HG03457 (cell line): ENCODE measurements around the gene PXYLP1.
"Not testable (repeated sequence)": the region's sequence is repeated elsewhere in the genome, so short reads cannot be mapped to it uniquely, and the experiment has no call there.

ENCODE experiments used
- ATAC-seq: cut with Tn5 transposase; IDR thresholded peaks from one replicate; pipeline ENCODE4 v1.9.1; 2021; ENCODE audit warnings: moderate number of reproducible peaks; ENCODE audit not compliant: unreplicated experiment

The PXYLP1 gene, protein sequence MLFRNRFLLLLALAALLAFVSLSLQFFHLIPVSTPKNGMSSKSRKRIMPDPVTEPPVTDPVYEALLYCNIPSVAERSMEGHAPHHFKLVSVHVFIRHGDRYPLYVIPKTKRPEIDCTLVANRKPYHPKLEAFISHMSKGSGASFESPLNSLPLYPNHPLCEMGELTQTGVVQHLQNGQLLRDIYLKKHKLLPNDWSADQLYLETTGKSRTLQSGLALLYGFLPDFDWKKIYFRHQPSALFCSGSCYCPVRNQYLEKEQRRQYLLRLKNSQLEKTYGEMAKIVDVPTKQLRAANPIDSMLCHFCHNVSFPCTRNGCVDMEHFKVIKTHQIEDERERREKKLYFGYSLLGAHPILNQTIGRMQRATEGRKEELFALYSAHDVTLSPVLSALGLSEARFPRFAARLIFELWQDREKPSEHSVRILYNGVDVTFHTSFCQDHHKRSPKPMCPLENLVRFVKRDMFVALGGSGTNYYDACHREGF

DNA sequence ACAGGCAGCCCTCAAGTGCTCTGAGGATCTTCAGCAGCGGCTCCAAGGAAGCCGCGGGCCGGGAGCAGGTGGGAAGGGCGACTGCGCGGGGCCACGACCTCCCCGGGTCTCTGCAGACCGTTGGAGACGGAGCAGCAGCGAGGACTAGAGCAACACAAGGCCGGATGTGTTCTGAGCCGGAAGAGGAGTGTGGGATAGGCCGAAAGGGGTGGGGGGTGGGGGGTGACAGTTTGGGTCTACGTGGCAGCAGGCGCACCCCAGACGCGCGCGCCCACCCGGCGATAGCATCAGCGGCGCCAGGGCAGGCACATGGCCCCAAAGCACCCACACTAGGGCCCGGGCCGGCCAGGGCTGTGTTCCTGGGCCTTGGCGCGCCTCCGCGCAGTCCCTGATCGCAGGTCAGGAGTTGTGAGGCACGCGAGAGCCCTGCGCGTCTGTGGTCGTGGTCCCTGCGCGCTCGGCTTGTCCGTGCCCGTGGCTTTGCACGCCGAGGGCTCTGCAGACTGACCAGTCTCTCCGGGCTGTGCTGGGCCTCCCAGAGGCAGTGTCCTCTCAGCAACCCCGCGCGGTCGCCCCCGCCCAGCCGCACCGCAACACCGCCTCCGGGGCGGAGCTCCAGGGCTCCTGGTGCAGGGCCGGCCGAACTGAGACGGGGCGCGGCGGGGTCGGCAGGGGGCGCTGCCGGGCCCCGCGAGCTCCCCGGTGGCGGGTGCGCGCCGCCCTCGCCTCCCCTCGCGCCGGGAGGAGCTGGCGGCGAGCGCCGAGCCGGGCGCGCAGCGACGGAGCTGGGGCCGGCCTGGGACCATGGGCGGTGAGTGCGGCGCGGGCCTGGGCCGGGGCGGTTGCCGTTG is at the start of gene PXYLP1:
PXYLP1 (plus strand) TSS at position 725 of the 851 bp plus-strand sequence. CDS start 28,351 bp downstream, outside the sequence.
- peak; percentile 91 for ATAC-seq

DNA sequence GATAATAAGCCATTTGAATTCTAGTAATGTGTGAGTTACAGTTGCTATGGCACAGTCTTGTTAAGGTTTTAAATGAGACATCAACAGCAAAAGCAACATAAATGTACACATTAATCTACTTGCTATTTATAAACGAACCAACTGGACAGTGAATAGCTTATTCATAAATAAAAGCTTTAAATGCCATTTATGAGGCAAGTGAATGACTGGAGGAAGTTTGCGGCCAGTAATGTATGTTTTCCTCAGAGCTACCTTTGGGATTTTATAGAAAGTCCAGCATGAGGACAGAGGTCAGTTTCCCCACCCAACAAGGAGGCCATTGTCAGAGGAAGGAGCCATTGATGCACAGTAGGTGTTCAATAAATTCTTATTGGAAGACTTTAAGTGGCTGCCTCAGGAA is 48.0 kb upstream of the PXYLP1 start:
- ATAC-seq = no peak

DNA sequence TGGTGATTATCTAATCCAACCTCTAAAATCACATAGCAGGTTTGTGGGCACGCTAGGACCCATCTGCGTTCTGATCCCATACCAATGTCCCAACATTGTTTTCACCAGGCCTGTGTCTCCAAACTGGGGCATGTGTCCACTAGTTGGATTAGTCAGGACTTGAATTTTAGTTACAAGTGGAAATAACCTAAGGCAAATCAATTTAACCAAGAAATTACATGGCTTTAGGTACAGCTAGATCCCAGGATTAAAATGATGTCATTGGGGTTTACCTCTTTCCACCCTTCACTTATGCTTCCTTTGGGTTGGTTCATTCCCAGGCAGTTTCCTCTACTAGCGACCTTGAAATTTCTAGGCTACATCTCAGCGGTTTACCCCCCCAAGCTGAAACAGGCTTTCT is 47.2 kb upstream of the PXYLP1 start:
- ATAC-seq = no peak

DNA sequence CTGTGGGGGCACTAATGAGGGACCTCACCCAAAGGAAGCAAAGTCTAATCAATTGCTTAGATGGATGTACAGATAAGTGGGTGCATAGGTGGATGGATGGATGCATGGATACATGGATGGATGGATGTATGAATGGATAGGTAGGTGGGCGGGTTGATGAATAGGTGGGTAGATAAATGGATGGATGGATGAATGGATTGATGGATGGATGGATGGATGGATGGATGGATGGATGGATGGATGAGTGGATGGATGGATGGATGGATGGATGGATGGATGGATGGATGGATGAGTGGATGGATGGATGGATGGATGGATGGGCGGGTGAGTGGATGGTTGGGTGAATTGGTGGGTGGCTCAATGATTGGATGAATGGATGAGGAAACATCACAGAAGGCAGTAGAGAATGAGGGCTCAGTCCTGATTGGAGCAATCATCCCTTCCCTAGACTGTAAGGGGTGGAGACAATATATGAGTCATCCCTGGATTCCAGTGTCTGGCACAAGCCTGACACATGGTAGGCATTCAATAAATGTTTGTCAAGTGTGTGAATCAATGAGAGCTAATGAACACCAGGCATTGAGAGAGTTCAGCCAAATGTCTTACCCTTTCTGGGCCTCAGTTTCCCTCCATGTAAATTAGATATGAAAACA is 40.4 kb upstream of the PXYLP1 start:
- ATAC-seq = no peak

DNA sequence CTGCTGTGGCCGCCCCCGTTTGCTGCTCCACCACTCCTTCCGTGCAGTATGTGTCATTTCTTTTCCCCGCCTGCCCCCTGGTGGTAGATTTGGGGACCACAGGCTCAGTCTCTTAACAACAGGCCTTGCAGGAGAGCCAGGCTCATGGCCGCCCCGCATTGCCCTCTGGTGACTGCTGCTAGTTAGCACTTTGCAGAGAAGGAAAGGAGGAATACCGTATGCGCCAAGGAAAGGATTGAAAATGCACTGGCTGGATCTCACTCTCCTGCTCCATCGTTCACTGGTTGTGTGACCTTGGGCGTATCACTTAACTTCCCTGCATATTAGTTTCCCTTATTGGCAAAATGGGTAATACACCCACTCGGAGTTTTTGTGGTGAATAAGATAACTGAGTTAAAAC is 39.3 kb upstream of the PXYLP1 start:
- peak; percentile 97 for ATAC-seq

DNA sequence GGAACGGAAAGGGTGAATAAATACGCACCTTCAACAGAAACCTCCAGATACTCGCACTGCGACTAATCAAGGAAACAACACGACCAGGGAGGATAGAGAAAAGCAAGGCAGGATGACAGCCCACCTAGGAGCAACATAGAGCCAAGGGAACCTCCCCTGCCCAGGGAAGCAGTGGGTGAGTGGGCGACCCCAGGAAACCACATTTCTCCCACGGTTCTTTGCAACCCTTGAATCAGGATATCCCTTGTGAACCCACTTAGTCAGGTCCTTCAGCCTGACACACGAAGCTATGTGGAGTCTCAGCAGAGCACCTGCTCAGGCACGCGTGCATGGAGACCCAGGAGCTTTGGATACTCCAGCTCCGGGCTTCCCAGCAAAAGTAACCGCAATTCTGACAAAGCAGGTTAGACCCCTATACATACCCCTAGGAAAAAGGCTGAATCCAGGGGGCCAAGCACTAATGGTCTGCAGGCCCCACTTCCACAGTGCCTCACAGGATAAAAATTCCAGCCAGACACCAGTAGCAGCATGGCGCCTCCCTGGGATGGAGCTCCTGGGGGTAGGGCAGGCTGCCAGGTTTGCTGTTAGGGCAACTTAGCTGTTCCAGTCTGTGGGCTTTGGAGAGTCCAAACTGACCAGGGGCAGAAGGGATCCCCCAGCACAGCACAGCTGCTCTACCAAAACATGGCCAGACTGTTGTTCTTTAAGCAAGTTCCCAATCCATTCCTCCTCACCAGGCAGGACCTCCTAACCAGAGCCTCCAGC is 38.4 kb upstream of the PXYLP1 start:
- no peak for ATAC-seq

DNA sequence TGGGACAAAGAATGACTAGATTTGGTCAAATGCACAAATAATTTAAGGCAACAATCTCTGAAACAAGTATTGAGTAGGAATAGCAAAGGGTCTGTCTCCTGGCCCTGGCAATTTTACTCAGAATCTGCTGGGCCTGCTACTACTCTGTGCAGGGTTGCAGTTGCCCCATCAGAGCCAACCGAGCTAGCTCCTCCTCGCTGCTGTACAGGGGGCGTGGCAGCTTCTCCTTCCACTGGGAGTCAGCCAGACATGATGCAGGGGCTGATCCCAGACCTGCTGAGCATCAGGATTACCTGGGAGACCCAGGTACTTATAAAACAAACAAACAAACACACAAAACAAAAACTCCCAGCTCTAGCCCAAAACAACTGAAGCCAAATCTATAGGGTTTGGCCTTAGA is 30.5 kb upstream of the PXYLP1 start:
- ATAC-seq = no peak

DNA sequence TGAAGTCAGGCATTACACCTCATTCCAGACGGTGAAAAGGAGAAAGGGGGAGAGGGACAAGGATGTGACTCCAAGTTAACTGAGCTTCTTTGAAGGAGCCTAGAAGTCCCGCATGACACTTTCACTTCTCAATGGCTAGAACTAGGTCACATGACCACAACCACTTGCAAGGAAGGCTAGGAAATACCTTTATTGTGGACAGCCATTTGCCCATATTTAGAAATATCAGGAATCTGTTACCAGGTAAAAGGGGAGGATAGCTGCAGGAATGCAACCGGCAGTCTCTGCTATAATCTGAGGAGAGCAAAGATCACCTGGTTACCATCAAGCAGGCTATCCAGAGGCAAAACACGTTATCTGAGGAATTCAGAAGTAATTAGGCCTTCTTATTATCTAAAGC is 28.9 kb upstream of the PXYLP1 start:
- no peak for ATAC-seq

DNA sequence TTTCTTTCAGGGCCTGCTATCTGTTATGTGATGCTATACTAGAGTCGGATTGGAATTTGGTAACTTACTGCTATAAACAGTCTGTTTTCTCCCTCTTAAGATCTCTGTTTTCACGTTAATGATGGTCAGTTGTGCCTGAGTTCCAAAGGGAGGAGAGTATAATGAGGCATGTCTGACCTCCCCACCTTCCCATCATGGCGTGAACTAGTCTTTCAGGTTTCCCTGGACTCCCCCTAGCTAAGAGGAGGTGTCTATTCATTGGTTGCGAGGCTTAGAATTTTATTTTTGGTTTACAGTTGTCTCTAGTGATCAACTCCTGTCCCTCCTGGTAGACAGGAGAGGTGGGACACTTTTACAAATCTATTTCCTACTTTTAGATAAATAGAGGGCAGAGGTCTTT is 27.8 kb upstream of the PXYLP1 start:
- ATAC-seq = no peak

DNA sequence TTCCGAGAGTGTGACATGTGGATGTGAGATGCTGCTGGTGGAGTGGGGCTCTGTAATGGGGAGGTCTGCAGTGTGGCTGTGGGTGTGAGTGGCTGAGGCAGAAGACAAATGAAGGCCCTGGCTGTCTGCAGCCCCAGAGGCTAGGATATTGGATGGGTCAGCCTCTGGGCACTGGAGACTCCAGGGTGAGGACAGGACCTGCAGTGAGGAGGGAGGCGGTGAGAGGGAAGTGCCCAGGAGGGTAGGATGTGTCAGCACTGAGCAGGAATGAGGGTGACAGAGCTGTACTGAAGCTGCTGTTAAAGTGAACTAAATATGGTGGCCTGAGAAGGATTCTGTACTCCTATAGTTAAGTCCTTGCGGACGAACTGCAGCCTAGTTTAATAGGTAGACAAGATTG is 27.3 kb upstream of the PXYLP1 start:
- no peak for ATAC-seq

DNA sequence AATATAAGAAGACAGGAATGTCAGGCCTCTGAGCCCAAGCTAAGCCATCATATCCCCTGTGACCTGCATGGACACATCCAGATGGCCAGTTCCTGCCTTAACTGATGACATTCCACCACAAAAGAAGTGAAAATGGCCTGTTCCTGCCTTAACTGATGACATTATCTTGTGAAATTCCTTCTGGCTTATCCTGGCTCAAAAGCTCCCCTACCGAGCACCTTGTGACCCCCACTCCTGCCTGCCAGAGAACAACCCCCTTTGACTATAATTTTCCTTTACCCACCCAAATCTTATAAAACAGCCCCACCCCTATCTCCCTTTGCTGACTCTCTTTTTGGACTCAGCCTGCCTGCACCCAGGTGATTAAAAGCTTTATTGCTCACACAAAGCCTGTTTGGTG is 20.3 kb upstream of the PXYLP1 start:
- not testable (repeated sequence) for ATAC-seq

DNA sequence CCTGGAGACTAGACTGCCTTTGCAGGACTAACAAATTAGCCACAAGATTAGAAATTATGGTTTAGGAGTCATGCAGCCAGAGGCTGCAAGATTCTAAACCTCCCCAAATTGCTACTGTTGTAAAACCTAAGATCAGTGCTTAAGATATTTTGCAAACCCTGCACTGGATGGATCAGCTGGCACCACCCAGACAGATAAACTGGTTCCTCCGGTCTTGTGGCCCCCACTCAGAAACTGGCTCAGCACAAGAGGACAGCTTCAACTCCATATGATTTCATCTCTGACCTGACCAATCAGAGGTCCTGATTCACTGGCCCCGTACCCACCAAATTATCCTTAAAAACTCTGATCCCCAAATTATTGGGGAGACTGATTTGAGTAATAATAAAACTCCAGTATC is 19.5 kb upstream of the PXYLP1 start:
- ATAC-seq = no peak

DNA sequence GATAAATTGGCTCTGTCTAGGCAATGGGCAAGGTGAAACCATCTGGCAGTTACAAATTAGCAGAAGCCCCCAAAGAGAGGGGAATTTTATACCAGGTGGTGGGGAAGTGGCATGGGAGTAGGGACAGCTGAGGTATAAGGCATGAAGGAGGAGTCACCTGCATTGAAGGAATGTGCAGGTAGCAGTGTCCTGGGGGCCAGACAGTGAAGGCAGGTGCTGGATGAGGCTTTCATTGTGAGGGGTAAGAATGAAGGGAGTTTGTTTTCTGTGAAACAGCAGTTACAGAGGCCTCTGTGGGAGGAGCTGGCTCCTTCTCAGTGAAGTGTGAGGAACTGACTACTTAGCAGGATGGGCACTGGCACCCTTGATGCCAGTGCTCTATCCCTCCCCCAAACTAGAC is 19.1 kb upstream of the PXYLP1 start:
- ATAC-seq = no peak

DNA sequence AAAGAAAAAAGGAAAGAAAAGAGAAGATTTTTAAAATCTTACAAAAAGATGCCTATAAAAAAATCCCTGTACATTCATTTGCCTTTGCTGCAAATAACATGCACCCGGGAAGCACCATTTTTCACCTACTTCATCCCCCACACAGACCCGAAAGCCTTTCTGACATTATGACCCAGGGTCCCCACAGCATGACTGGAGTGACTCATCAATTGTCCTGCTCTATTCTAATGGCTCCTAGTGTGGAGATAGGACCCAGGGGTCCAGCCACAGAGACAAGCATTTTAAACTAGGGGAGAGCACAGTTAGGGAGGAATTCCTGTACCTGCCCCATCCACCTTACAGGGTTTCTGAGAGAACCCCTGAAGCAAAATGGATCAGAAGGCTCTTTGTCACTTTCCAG is 14.7 kb upstream of the PXYLP1 start:
- ATAC-seq = no peak

DNA sequence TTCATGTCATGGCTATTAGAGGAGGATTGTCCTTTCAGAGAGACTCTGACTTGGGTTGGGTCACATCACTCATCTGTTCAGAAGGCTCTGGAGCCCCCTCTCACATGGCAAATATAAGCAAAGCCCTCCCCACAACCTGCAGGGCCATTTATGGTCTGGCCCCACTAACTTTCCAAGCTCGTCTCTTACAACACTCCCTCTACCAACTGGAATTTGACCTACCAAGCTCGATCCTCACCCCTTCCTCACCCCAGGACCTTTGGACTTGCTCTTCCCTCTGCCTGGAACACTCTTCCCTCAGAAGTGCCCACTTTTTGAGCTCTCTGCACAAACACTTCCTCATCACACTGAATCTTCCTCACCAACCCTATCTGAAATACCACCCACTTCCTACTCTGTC is 14.2 kb upstream of the PXYLP1 start:
- no peak for ATAC-seq

DNA sequence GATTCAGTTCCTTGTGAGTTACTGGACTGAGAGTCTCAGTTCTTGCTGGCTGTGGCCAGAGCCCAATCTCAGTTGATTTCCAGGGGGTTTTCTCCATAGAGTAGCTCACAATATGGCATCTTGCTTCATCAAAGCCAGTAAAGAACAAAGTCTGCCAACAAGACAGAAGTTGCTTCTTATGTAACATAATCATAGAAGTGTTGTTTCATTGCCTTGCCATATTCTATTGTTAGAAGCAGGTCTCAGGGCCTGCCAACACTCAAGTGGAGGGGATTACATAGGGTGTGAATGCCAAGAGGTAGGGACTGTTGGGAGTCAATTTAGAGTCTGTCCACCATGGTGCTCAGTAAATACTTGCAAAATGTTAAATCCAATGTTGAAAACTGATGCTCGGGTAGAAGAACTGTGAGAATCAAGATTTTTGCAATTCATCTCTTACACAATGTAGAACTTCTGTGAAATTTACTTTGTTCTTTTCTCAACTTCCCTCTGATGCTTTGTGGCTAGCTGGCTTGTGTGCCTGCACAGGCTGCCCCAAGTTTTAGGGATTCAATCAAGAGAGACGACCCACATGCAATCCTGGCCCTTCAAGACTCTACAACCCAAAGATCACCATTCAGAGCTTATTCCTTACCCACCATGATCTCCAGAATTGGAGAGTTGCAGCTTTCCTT is 13.3 kb upstream of the PXYLP1 start:
- ATAC-seq = no peak

DNA sequence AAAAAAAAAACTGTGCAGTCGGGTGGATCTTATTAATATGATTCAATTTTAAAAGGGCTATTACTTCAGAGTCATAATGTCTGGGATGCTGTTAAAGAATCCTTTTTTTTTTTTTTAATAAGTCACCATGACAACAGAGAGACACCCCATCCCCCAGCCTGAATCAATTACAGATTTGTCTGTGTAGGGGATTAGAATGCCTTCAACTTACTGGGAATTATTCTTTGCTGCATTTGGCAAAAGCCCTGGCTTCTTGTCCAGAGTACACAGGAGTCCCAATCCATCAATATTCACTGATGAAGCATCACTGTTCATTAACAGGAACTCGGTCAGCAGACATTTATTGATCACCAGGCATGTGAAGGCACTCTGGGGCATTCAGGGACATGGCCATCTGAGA is 12.7 kb upstream of the PXYLP1 start:
- ATAC-seq = no peak

DNA sequence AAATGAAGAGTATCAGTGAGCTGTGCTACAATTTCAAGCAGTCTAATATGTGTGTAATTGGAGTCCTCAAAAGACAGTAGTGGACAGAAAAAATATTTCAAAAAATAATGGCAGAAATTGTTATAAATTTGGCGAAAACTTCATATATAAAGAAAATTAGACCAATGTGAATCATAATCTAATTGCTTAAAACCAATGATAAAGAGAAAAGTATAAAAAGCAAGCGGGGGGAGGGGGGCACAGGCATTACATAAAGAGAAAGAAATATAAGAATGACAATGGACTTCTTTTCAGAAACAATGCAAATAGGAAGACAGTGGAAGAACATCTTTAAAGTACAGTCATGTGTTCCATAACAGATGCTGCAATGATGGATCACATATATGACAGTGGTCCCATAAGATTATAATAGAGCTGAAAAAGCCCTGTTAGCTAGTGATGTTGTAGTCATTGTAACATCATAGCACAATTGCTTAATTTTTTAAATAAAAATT is 7.9 kb upstream of the PXYLP1 start:
- no peak for ATAC-seq

DNA sequence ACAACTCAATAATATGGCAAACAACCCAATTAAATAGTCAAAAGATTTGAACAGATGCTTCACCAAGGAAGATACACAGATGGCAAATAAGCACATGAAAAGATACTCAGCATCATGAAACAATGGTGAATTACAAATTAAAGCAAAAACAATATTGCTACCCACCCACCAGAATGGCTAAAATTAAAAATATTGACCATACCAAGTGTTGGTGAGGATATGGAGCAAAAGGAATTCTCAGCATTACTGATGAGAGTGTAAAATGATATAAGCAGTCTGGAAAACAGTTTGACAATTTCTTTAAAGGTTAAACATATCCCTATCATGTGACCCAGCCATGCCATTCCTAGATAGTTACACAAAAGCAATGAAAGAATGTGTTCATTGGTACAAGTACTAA is 5.7 kb upstream of the PXYLP1 start:
- ATAC-seq = no peak

DNA sequence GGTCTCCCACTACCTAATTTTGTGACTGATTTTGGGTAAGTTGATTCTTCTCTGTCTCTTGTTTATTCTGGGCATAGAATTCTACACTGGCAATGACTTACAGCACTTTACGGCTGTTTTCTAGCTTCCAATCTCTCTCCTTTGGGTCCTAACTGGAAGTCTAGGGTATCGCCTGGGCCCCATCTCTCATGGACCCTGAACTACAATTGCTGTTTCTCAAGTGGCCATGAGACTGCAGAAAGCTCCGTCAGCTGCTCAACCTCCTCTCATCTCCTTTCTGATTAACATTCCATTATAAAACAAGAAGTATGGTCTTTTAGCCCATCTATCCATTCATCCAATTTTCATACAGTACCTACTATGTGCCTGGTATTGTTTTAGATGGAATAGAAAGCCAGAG is 4.4 kb upstream of the PXYLP1 start:
- ATAC-seq = no peak
